Measurements from ENCODE around the gene LIN7A. TPM values are rescaled to one million over a fixed set of nuclear protein-coding genes. Genes with fewer than 3 reads are reported as not detected.

LIN7A gene
- total RNA-seq, 4 donors from 2014 or later = 10.2 to 31.2 (median 16.5) TPM

- TF ChIP-seq POLR2A (IDR thresholded peaks at IDR 0.05) (no peak), CTCF (IDR thresholded peaks at IDR 0.05) (no peak)
- intact Hi-C loops (cut with DNase I; ENCODE audit: low total_unique reads) = no loop called here
- no peak for DNase-seq
- no peak overlapping the region for H3K27ac ChIP-seq
- H3K4me1 ChIP-seq = no peaks in the 10 kb centered on the region
- no peaks in the 10 kb centered on the region for H3K27me3 ChIP-seq
- no peaks in the 10 kb centered on the region for H3K36me3 ChIP-seq
- no peak overlapping the region for H3K4me3 ChIP-seq
- H3K9me3 ChIP-seq = no peaks in the 10 kb centered on the region
Observed at GRCh38 chr12:80818878-80819277, 118.9 kb downstream of the LIN7A start.

GRCh38 chr12:80815351-80815750 lies 122.4 kb downstream of the LIN7A start:
- no peaks in the 10 kb centered on the region for H3K36me3 ChIP-seq
- H3K27ac ChIP-seq = no peak overlapping the region
- no peak for TF ChIP-seq CTCF (IDR thresholded peaks at IDR 0.05)
- TF ChIP-seq POLR2A (IDR thresholded peaks at IDR 0.05) = no peak
- no peaks in the 10 kb centered on the region for H3K27me3 ChIP-seq
- H3K4me3 ChIP-seq = no peak overlapping the region
- intact Hi-C loops (cut with DNase I; ENCODE audit: low total_unique reads) = no loop called here
- H3K4me1 ChIP-seq = no peaks in the 10 kb centered on the region
- DNase-seq = no peak
- H3K9me3 ChIP-seq = no peaks in the 10 kb centered on the region

GRCh38 chr12:80814453-80814852 lies 123.3 kb downstream of the LIN7A start:
- Histone ChIP-seq H3K36me3 (no peaks in the 10 kb centered on the region), H3K4me3 (no peak overlapping the region), H3K27me3 (no peaks in the 10 kb centered on the region), H3K4me1 (no peaks in the 10 kb centered on the region), H3K9me3 (no peaks in the 10 kb centered on the region), H3K27ac (no peak overlapping the region)
- no peak for DNase-seq
- intact Hi-C loops (cut with DNase I; ENCODE audit: low total_unique reads) = no loop called here
- TF ChIP-seq POLR2A (IDR thresholded peaks at IDR 0.05) = no peak
- no peak for TF ChIP-seq CTCF (IDR thresholded peaks at IDR 0.05)

- intact Hi-C loops (cut with DNase I; ENCODE audit: low total_unique reads) = no loop called here
- Histone ChIP-seq H3K4me1 (no peaks in the 10 kb centered on the region), H3K36me3 (no peaks in the 10 kb centered on the region), H3K4me3 (no peak overlapping the region), H3K27ac (no peak overlapping the region), H3K9me3 (no peaks in the 10 kb centered on the region), H3K27me3 (no peaks in the 10 kb centered on the region)
- no peak for DNase-seq
- no peak for TF ChIP-seq CTCF (IDR thresholded peaks at IDR 0.05)
- TF ChIP-seq POLR2A (IDR thresholded peaks at IDR 0.05) = no peak
Observed at GRCh38 chr12:80813820-80814219, 123.9 kb downstream of the LIN7A start.

- Histone ChIP-seq H3K27ac (no peak overlapping the region), H3K36me3 (no peaks in the 10 kb centered on the region), H3K9me3 (no peaks in the 10 kb centered on the region), H3K27me3 (no peaks in the 10 kb centered on the region), H3K4me3 (no peak overlapping the region), H3K4me1 (no peaks in the 10 kb centered on the region)
- TF ChIP-seq CTCF (IDR thresholded peaks at IDR 0.05) (no peak), POLR2A (IDR thresholded peaks at IDR 0.05) (no peak)
- no peak for DNase-seq
- intact Hi-C loops (cut with DNase I; ENCODE audit: low total_unique reads) = no loop called here
Observed at GRCh38 chr12:80811957-80812708, 125.6 kb downstream of the LIN7A start.

Measured in uterus (tissue), 4 donors.